Stimulated activated effector memory CD8-positive, alpha-beta T cell treated with anti-CD3 and anti-CD28 coated beads, Interleukin-12 subunit alpha, Interleukin-12 subunit beta, amount 100 ng/mL, for 72 hours (primary cell): ENCODE results near the gene GALNT18.

Experiments
- ATAC-seq: fragments of 150-1000 bp; cut with Tn5 transposase; 2 replicates; pipeline ENCODE4 v1.10.0; 2021
- DNase-seq, 2 donors: peaks; one replicate each; pipeline ENCODE4 v3.0.0; 2021 to 2022; ENCODE audit warnings: low spot score in 2 of 2
- H3K27ac Mint-ChIP-seq: one replicate; pipeline ENCODE4 v1.8.0; 2022; ENCODE audit warnings: mild to moderate bottlenecking, mixed read lengths
- H3K36me3 Mint-ChIP-seq: one replicate; pipeline ENCODE4 v1.8.0; 2022; ENCODE audit warnings: mild to moderate bottlenecking, mixed read lengths
- H3K4me1 Mint-ChIP-seq: one replicate; pipeline ENCODE4 v1.8.0; 2022; ENCODE audit warnings: mixed read lengths
- H3K4me3 Mint-ChIP-seq: one replicate; pipeline ENCODE4 v1.8.0; 2022; ENCODE audit warnings: mild to moderate bottlenecking, mixed read lengths
- H3K9me3 Mint-ChIP-seq: one replicate; pipeline ENCODE4 v1.8.0; 2022; ENCODE audit warnings: mixed read lengths

Gene GALNT18

GRCh38 chr11:11397781-11398180, 224.0 kb downstream of the GALNT18 start:
- H3K27ac Mint-ChIP-seq = no peak overlapping the region

GRCh38 chr11:11397036-11397415, 224.8 kb downstream of the GALNT18 start:
- H3K4me1 Mint-ChIP-seq = no peaks in the 10 kb centered on the region
- H3K9me3 Mint-ChIP-seq = no peaks in the 10 kb centered on the region
- ATAC-seq = no peak

More at GRCh38 chr11:11397781-11398180, 224.0 kb downstream of the GALNT18 start:
- no peak overlapping the region for H3K4me3 Mint-ChIP-seq
- DNase-seq = no peak
- no peak for ATAC-seq
- no peaks in the 10 kb centered on the region for H3K4me1 Mint-ChIP-seq
- H3K9me3 Mint-ChIP-seq = no peaks in the 10 kb centered on the region
- H3K36me3 Mint-ChIP-seq = no peaks in the 10 kb centered on the region

GRCh38 chr11:11396301-11397035, 225.3 kb downstream of the GALNT18 start:
- Mint-ChIP-seq H3K36me3 (no peaks in the 10 kb centered on the region), H3K4me1 (no peaks in the 10 kb centered on the region), H3K9me3 (no peaks in the 10 kb centered on the region), H3K4me3 (no peak overlapping the region), H3K27ac (no peak overlapping the region)
- ATAC-seq = no peak
- DNase-seq = no peak

More at GRCh38 chr11:11397036-11397415, 224.8 kb downstream of the GALNT18 start:
- DNase-seq = no peak
- no peaks in the 10 kb centered on the region for H3K36me3 Mint-ChIP-seq
- H3K4me3 Mint-ChIP-seq = no peak overlapping the region
- H3K27ac Mint-ChIP-seq = no peak overlapping the region

GRCh38 chr11:11395126-11395525, 226.7 kb downstream of the GALNT18 start:
- DNase-seq = no peak
- Mint-ChIP-seq H3K4me3 (no peak overlapping the region), H3K9me3 (no peaks in the 10 kb centered on the region), H3K27ac (no peak overlapping the region), H3K36me3 (no peaks in the 10 kb centered on the region), H3K4me1 (no peaks in the 10 kb centered on the region)
- ATAC-seq = no peak

GRCh38 chr11:11394241-11394640, 227.6 kb downstream of the GALNT18 start:
- Mint-ChIP-seq H3K27ac (no peak overlapping the region), H3K9me3 (no peaks in the 10 kb centered on the region), H3K4me1 (no peaks in the 10 kb centered on the region), H3K4me3 (no peak overlapping the region), H3K36me3 (no peaks in the 10 kb centered on the region)
- DNase-seq (no peak), ATAC-seq (no peak)

- no peak overlapping the region for H3K4me3 Mint-ChIP-seq
- DNase-seq (no peak), ATAC-seq (no peak)
- H3K36me3 Mint-ChIP-seq = no peaks in the 10 kb centered on the region
- no peaks in the 10 kb centered on the region for H3K4me1 Mint-ChIP-seq
- H3K27ac Mint-ChIP-seq = no peak overlapping the region
- H3K9me3 Mint-ChIP-seq = no peaks in the 10 kb centered on the region
Observed at GRCh38 chr11:11391796-11392463, 229.9 kb downstream of the GALNT18 start.

- DNase-seq (no peak), ATAC-seq (no peak)
- H3K36me3 Mint-ChIP-seq = no peaks in the 10 kb centered on the region
- H3K4me1 Mint-ChIP-seq = no peaks in the 10 kb centered on the region
- no peak overlapping the region for H3K27ac Mint-ChIP-seq
- H3K9me3 Mint-ChIP-seq = no peaks in the 10 kb centered on the region
- H3K4me3 Mint-ChIP-seq = no peak overlapping the region
Observed at GRCh38 chr11:11391169-11391568, 230.6 kb downstream of the GALNT18 start.

GRCh38 chr11:11390068-11390771, 231.6 kb downstream of the GALNT18 start:
- H3K27ac Mint-ChIP-seq = no peak overlapping the region
- no peak overlapping the region for H3K4me3 Mint-ChIP-seq
- no peak for DNase-seq
- no peaks in the 10 kb centered on the region for H3K4me1 Mint-ChIP-seq
- H3K36me3 Mint-ChIP-seq = no peaks in the 10 kb centered on the region
- H3K9me3 Mint-ChIP-seq = no peaks in the 10 kb centered on the region
- no peak for ATAC-seq

- H3K36me3 Mint-ChIP-seq = no peaks in the 10 kb centered on the region
- no peak overlapping the region for H3K4me3 Mint-ChIP-seq
- no peaks in the 10 kb centered on the region for H3K4me1 Mint-ChIP-seq
- DNase-seq (no peak), ATAC-seq (no peak)
- no peak overlapping the region for H3K27ac Mint-ChIP-seq
- no peaks in the 10 kb centered on the region for H3K9me3 Mint-ChIP-seq
Observed at GRCh38 chr11:11389238-11389637, 232.6 kb downstream of the GALNT18 start.

- H3K9me3 Mint-ChIP-seq = no peaks in the 10 kb centered on the region
- no peak for ATAC-seq
- H3K4me1 Mint-ChIP-seq = no peaks in the 10 kb centered on the region
- no peak overlapping the region for H3K4me3 Mint-ChIP-seq
- no peak for DNase-seq
- no peak overlapping the region for H3K27ac Mint-ChIP-seq
- no peaks in the 10 kb centered on the region for H3K36me3 Mint-ChIP-seq
Observed at GRCh38 chr11:11387622-11388305, 234.0 kb downstream of the GALNT18 start.

GRCh38 chr11:11387207-11387606, 234.6 kb downstream of the GALNT18 start:
- ATAC-seq (no peak), DNase-seq (no peak)
- H3K27ac Mint-ChIP-seq = no peak overlapping the region
- no peaks in the 10 kb centered on the region for H3K36me3 Mint-ChIP-seq
- H3K4me1 Mint-ChIP-seq = no peaks in the 10 kb centered on the region
- H3K9me3 Mint-ChIP-seq = no peaks in the 10 kb centered on the region
- H3K4me3 Mint-ChIP-seq = no peak overlapping the region

- Mint-ChIP-seq H3K4me1 (no peaks in the 10 kb centered on the region), H3K9me3 (no peaks in the 10 kb centered on the region), H3K27ac (no peak overlapping the region), H3K36me3 (no peaks in the 10 kb centered on the region), H3K4me3 (no peak overlapping the region)
- DNase-seq = no peak
- no peak for ATAC-seq
Observed at GRCh38 chr11:11384829-11385228, 237.0 kb downstream of the GALNT18 start.

- DNase-seq (no peak), ATAC-seq (no peak)
- Mint-ChIP-seq H3K4me3 (no peak overlapping the region), H3K9me3 (no peaks in the 10 kb centered on the region), H3K4me1 (no peaks in the 10 kb centered on the region), H3K36me3 (no peaks in the 10 kb centered on the region), H3K27ac (no peak overlapping the region)
Observed at GRCh38 chr11:11383995-11384394, 237.8 kb downstream of the GALNT18 start.

- Mint-ChIP-seq H3K4me3 (no peak overlapping the region), H3K27ac (no peak overlapping the region), H3K4me1 (no peaks in the 10 kb centered on the region), H3K9me3 (no peaks in the 10 kb centered on the region), H3K36me3 (no peaks in the 10 kb centered on the region)
- no peak for ATAC-seq
- no peak for DNase-seq
Observed at GRCh38 chr11:11382858-11383532, 238.8 kb downstream of the GALNT18 start.
